ENCODE results near the gene UPK1A. TPM values are rescaled to one million over a fixed set of nuclear protein-coding genes. Genes with fewer than 3 reads are reported as not detected.
A peak's percentile ranks its signal among the peaks of the same experiment; 100 is the strongest.

Gene UPK1A
- total and polyA plus RNA-seq, 9 of the 15 experiments (the other 6 are each of a cell fraction or from before 2014, with no cell fraction given), result 0.06 to 0.13 TPM; not detected in 7

DNA sequence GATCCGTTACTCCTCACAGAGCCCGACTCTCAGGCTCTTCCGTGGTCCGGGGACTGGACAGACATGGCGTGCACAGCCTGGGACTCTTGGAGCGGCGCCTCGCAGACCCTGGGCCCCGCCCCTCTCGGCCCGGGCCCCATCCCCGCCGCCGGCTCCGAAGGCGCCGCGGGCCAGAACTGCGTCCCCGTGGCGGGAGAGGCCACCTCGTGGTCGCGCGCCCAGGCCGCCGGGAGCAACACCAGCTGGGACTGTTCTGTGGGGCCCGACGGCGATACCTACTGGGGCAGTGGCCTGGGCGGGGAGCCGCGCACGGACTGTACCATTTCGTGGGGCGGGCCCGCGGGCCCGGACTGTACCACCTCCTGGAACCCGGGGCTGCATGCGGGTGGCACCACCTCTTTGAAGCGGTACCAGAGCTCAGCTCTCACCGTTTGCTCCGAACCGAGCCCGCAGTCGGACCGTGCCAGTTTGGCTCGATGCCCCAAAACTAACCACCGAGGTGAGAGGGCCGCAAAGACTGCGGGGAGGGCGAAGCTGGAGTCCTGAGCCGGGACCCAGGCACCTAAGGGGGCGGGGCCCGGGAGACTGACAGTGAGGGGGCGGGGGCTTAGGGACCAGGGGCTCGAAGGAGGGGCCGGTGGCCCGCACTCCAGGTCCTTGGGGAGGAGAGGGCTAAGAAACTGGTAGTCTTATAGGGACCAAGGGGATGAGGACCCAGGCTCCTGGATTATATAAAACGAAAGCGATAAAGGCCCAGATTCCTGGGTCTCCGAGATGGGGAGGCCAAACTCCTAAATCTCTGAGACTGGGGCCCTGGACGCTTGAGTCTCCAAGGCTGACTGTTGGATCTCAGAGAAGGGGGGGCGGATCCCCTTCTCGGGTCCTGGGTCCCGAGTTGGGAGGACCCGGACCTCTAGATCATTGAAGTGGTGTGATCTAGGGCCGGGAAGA, 22.8 kb upstream of the UPK1A start (continued):
- TF ChIP-seq MTA1 (IDR thresholded peaks at IDR 0.05; ENCODE audit: borderline replicate concordance), result no peak
- TF ChIP-seq POLR2AphosphoS5 (IDR thresholded peaks at IDR 0.05; ENCODE audit: control insufficient read depth, insufficient read depth, low read depth, low read length), result peak; percentile 81
- TF ChIP-seq RNF2 (IDR thresholded peaks at IDR 0.05), result peak; percentile 79
- TF ChIP-seq MXI1 (IDR thresholded peaks at IDR 0.05; ENCODE audit: low read depth, low read length), result peak; percentile 34; the same call in 1 of the 2 replicates
- TF ChIP-seq KDM4B (IDR thresholded peaks at IDR 0.05; ENCODE audit: borderline replicate concordance in 2 of 2, low read depth in 1 of 2), result 0 out of 4 replicates have a peak, but pooled peaks of 1 of the 2 experiments have one; percentile 83
- no peak for TF ChIP-seq ARID2 (IDR thresholded peaks at IDR 0.05)
- peak; percentile 73; the same call in 1 of the 2 replicates for TF ChIP-seq AFF4 (CRISPR knock-in tag; IDR thresholded peaks at IDR 0.05)
- TF ChIP-seq SRSF3 (IDR thresholded peaks at IDR 0.05; ENCODE audit: insufficient read depth, low read length), result no peak
- TF ChIP-seq ZNF511 (CRISPR knock-in tag; IDR thresholded peaks at IDR 0.05), result peak; percentile 95
- TF ChIP-seq, protein P1, sequence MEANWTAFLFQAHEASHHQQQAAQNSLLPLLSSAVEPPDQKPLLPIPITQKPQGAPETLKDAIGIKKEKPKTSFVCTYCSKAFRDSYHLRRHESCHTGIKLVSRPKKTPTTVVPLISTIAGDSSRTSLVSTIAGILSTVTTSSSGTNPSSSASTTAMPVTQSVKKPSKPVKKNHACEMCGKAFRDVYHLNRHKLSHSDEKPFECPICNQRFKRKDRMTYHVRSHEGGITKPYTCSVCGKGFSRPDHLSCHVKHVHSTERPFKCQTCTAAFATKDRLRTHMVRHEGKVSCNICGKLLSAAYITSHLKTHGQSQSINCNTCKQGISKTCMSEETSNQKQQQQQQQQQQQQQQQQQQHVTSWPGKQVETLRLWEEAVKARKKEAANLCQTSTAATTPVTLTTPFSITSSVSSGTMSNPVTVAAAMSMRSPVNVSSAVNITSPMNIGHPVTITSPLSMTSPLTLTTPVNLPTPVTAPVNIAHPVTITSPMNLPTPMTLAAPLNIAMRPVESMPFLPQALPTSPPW (CRISPR knock-in tag; IDR thresholded peaks at IDR 0.05), result peak; percentile 87
- peak; percentile 92 for TF ChIP-seq ZNF431 (CRISPR knock-in tag; IDR thresholded peaks at IDR 0.05)
- no peak for TF ChIP-seq ZC3H11A (IDR thresholded peaks at IDR 0.05; ENCODE audit: low read depth, low read length)
- peak; percentile 94 for TF ChIP-seq TAF1 (IDR thresholded peaks at IDR 0.05; ENCODE audit: control insufficient read depth, extremely low read depth, insufficient read depth, low read length, severe bottlenecking)
- no peak for TF ChIP-seq ZNF41 (CRISPR knock-in tag; conservative IDR thresholded peaks at IDR 0.05)
- TF ChIP-seq PTRF (tag; IDR thresholded peaks at IDR 0.05), result no peak
- TF ChIP-seq ZNF12 (CRISPR knock-in tag; IDR thresholded peaks at IDR 0.05), result 0 out of 2 replicates have a peak, but pooled peaks have one; percentile 46
- TF ChIP-seq SNAPC5 (CRISPR knock-in tag; IDR thresholded peaks at IDR 0.05), result no peak
- TF ChIP-seq, protein P2, sequence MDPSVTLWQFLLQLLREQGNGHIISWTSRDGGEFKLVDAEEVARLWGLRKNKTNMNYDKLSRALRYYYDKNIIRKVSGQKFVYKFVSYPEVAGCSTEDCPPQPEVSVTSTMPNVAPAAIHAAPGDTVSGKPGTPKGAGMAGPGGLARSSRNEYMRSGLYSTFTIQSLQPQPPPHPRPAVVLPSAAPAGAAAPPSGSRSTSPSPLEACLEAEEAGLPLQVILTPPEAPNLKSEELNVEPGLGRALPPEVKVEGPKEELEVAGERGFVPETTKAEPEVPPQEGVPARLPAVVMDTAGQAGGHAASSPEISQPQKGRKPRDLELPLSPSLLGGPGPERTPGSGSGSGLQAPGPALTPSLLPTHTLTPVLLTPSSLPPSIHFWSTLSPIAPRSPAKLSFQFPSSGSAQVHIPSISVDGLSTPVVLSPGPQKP (CRISPR knock-in tag; IDR thresholded peaks at IDR 0.05), result no peak
- no peak; the same call in 1 of the 2 replicates for TF ChIP-seq KLF1 (tag; IDR thresholded peaks at IDR 0.05)
- TF ChIP-seq E2F3 (CRISPR knock-in tag; IDR thresholded peaks at IDR 0.05), result peak; percentile 93

All from K562 (cell line).